Hindlimb muscle (tissue), 1 donor: ENCODE data around the gene CNR1. TPM values are rescaled to one million over a fixed set of nuclear protein-coding genes. Genes with fewer than 3 reads are reported as not detected.

Experiments
- DNase-seq: peaks from one replicate; pipeline ENCODE4 v3.0.0-alpha.2; 2013
- polyA plus RNA-seq: library from polyadenylated mRNA; unstranded; fragments of 120-200 nt; gene quantifications from one replicate; pipeline ENCODE4 v1.2.1, GENCODE V29; 2013; ENCODE audit not compliant: insufficient read length

CNR1 gene
- polyA plus RNA-seq, 1 donor = 0.41 TPM

GRCh38 chr6:88143421-88144157, 22.6 kb downstream of the CNR1 start:
- DNase-seq = no peak

- DNase-seq = no peak
Observed at GRCh38 chr6:88142297-88142668, 23.9 kb downstream of the CNR1 start.

GRCh38 chr6:88141561-88142296, 24.4 kb downstream of the CNR1 start:
- no peak for DNase-seq

- no peak for DNase-seq
Observed at GRCh38 chr6:88137915-88138314, 28.2 kb downstream of the CNR1 start.

GRCh38 chr6:88135578-88136114, 30.5 kb downstream of the CNR1 start:
- no peak for DNase-seq

- DNase-seq = no peak
Observed at GRCh38 chr6:88134575-88134974, 31.6 kb downstream of the CNR1 start.

GRCh38 chr6:88133718-88134117, 32.4 kb downstream of the CNR1 start:
- no peak for DNase-seq

- DNase-seq = no peak
Observed at GRCh38 chr6:88124925-88125557, 41.1 kb downstream of the CNR1 start.

GRCh38 chr6:88120635-88121034, 45.5 kb downstream of the CNR1 start:
- no peak for DNase-seq

- peak; percentile 14 for DNase-seq
Observed at GRCh38 chr6:88119769-88120168, 46.4 kb downstream of the CNR1 start.

- no peak for DNase-seq
Observed at GRCh38 chr6:88116276-88116675, 49.9 kb downstream of the CNR1 start.

- no peak for DNase-seq
Observed at GRCh38 chr6:88115307-88115706, 50.8 kb downstream of the CNR1 start.

GRCh38 chr6:88114838-88115237, 51.3 kb downstream of the CNR1 start:
- no peak for DNase-seq

- no peak for DNase-seq
Observed at GRCh38 chr6:88111991-88112390, 54.2 kb downstream of the CNR1 start.

GRCh38 chr6:88107241-88107640, 58.9 kb downstream of the CNR1 start:
- no peak for DNase-seq

GRCh38 chr6:88105741-88106340, 60.3 kb downstream of the CNR1 start:
- DNase-seq = no peak

Other genes with a start within 250 kb of the CNR1 start
- gene SPACA1, start 118.5 kb downstream of the CNR1 start, polyA plus RNA-seq = not detected